Lower lobe of right lung (tissue), 2 donors: ENCODE measurements around the gene SMC3. TPM values are rescaled to one million over a fixed set of nuclear protein-coding genes. Genes with fewer than 3 reads are reported as not detected.
"Not testable (repeated sequence)": the region's sequence is repeated elsewhere in the genome, so short reads cannot be mapped to it uniquely, and the experiment has no call there.

Experiments
- ATAC-seq, 2 donors: fragments of 200-7000 bp; cut with Tn5 transposase; one replicate each; pipeline ENCODE4 v1.9.1; 2020 to 2022; ENCODE audit warnings: mild to moderate bottlenecking in 2 of 2, moderate library complexity in 2 of 2
- DNase-seq: peaks from one replicate; pipeline ENCODE4 v3.0.0-alpha.2; 2020
- H3K27ac ChIP-seq: fragments of 200-600 bp; one replicate; pipeline ENCODE4 v1.8.0; 2022
- H3K27me3 ChIP-seq: fragments of 200-600 bp; one replicate; pipeline ENCODE4 v1.8.0; 2022; ENCODE audit warnings: low read depth
- H3K36me3 ChIP-seq: fragments of 200-600 bp; one replicate; pipeline ENCODE4 v1.8.0; 2022; ENCODE audit warnings: mild to moderate bottlenecking
- H3K4me1 ChIP-seq: fragments of 200-600 bp; one replicate; pipeline ENCODE4 v1.8.0; 2022
- H3K4me3 ChIP-seq: fragments of 200-600 bp; one replicate; pipeline ENCODE4 v1.8.0; 2022; ENCODE audit warnings: mild to moderate bottlenecking
- H3K9me3 ChIP-seq: fragments of 200-600 bp; one replicate; pipeline ENCODE4 v1.8.0; 2022
- intact Hi-C: fragments of 100-400 bp; cut with DNase I; formaldehyde crosslinking; loops from one replicate; pipeline ENCODE4 v1.11.0; 2022
- total RNA-seq: library from RNA; stranded (reverse); fragmentation: NEBNext Ultra II Directional; extraction: Animal tissue kit (Norgen Biotek cat#: 25700); gene quantifications from one replicate; pipeline ENCODE4 v1.2.1, GENCODE V29; 2021
- TF ChIP-seq, protein P1 (sequence below): fragments of 200-600 bp; IDR thresholded peaks from one replicate; pipeline ENCODE4 v1.8.0; 2022; ENCODE audit warnings: antibody characterized with exemption, mild to moderate bottlenecking
- donor health status: DM: no; HTN: yes; CAD: no; lungs with severe emphysema.

Gene SMC3
- total RNA-seq, 1 donor from 2014 or later = 33.2 TPM

DNA sequence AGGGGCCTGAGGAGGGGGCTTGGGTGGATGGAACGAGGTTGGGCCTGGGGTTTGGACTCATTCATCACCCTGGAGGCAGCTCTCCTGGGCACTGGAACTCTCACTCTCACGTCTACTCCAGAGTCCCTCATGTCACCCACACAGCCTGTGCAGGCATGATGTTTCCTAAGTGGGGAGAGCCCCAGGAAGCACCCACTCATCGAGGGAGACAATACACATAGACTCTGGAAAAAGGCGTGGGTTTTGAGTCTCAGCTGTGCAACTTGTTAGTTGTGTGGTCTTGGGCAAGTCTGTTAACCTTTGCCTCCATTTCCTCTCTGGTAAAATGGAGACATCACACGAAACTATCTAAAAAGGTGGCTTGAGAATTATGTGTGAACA is 50.7 kb downstream of the SMC3 start:
- no peak for DNase-seq
- H3K4me1 ChIP-seq = no peaks in the 10 kb centered on the region
- intact Hi-C loops = no loop called here

DNA sequence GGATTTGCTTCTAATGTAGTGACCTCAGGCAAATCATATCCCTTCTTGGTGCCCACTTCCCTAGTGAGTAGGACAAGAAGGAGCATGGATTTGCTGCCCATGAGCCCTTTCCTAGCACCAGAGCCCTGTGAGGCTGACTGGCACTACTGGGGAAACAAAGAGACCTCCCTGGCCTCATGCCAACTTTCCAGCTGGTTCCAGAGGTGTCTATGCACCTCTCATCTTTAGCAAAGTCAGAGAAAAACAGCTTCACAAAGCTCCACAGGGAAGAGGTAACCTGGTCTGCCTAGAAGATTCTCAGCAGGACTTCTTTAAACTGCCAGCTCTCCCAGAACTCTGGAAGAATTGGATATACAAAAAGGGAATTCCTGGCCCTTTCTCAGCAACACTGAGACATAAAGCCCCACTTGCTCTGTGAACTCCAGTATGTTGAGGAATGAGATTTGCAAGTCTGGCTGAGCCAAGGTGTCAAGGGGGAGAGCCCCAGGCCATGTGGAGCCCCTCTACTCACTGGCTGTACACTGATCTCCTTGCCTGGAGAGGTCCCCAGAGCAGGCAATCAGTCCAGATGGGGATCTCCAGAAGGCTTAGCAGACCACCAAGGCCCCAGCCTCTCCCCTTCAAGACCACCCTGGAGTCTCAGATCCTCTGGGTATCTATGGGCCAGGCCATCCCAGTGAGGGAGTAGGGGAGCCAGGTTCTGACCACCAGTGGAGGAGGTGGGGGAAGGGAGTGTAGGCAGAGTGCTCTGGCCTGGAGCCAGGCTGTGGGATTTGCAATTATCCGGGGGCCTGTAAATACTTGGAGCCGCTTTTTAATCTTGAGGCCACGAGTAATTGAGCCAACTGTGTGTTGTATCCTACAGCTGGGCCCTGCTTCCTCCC is 52.3 kb downstream of the SMC3 start:
- Histone ChIP-seq H3K4me3 (no peak overlapping the region), H3K27me3 (no peaks in the 10 kb centered on the region), H3K27ac (no peak overlapping the region), H3K4me1 (no peaks in the 10 kb centered on the region), H3K36me3 (no peaks in the 10 kb centered on the region), H3K9me3 (no peaks in the 10 kb centered on the region)
- TF ChIP-seq, protein P1, sequence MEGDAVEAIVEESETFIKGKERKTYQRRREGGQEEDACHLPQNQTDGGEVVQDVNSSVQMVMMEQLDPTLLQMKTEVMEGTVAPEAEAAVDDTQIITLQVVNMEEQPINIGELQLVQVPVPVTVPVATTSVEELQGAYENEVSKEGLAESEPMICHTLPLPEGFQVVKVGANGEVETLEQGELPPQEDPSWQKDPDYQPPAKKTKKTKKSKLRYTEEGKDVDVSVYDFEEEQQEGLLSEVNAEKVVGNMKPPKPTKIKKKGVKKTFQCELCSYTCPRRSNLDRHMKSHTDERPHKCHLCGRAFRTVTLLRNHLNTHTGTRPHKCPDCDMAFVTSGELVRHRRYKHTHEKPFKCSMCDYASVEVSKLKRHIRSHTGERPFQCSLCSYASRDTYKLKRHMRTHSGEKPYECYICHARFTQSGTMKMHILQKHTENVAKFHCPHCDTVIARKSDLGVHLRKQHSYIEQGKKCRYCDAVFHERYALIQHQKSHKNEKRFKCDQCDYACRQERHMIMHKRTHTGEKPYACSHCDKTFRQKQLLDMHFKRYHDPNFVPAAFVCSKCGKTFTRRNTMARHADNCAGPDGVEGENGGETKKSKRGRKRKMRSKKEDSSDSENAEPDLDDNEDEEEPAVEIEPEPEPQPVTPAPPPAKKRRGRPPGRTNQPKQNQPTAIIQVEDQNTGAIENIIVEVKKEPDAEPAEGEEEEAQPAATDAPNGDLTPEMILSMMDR = no peak
- ATAC-seq (no peak), DNase-seq (no peak)
- intact Hi-C loops = no loop called here

More for the DNA sequence above, 50.7 kb downstream of the SMC3 start:
- TF ChIP-seq, protein P1 = no peak
- no peaks in the 10 kb centered on the region for H3K27me3 ChIP-seq
- no peak overlapping the region for H3K4me3 ChIP-seq
- H3K36me3 ChIP-seq = no peaks in the 10 kb centered on the region
- H3K27ac ChIP-seq = no peak overlapping the region
- no peak for ATAC-seq
- H3K9me3 ChIP-seq = no peaks in the 10 kb centered on the region

DNA sequence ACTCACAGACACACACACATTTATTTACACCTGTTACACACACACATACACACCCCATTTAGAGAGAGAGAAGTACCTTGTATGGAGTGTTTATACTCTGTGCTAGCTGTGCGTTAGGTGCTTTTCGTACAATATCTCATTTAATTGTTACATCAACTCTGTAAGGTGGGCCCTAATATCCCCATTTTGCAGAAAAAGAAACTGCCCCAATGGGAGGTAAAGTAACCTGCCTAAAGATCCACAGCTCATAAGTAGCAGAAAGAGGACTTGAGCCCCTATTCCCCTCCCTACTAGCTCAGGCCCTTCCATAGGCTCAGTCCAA is 52.9 kb downstream of the SMC3 start:
- ATAC-seq (no peak), DNase-seq (no peak)
- intact Hi-C loops = no loop called here
- no peaks in the 10 kb centered on the region for H3K36me3 ChIP-seq
- H3K4me1 ChIP-seq = no peaks in the 10 kb centered on the region
- no peak overlapping the region for H3K4me3 ChIP-seq
- no peaks in the 10 kb centered on the region for H3K27me3 ChIP-seq
- TF ChIP-seq, protein P1 = no peak
- no peak overlapping the region for H3K27ac ChIP-seq
- no peaks in the 10 kb centered on the region for H3K9me3 ChIP-seq

DNA sequence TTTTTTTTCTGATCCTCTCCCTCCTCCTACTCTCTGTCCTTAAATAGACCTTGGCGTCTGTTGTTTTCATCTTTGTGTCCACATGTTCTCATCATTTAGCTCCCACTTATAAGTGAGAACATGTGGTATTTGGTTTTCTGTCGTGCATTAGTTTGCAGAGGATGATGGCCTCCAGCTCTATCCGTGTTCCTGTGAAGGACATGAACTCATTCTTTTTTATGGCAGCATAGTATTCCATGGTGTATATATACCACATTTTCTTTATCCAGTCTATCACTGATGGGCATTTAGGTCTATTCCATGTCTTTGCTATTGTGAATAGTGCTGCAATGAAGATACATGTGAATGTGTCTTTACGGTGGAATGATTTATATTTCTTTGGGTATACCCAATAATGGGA is 55.8 kb downstream of the SMC3 start:
- intact Hi-C loops, H3K4me3 ChIP-seq, H3K36me3 ChIP-seq, H3K27me3 ChIP-seq, H3K4me1 ChIP-seq, DNase-seq, ATAC-seq, H3K27ac ChIP-seq, H3K9me3 ChIP-seq: not testable (repeated sequence)

DNA sequence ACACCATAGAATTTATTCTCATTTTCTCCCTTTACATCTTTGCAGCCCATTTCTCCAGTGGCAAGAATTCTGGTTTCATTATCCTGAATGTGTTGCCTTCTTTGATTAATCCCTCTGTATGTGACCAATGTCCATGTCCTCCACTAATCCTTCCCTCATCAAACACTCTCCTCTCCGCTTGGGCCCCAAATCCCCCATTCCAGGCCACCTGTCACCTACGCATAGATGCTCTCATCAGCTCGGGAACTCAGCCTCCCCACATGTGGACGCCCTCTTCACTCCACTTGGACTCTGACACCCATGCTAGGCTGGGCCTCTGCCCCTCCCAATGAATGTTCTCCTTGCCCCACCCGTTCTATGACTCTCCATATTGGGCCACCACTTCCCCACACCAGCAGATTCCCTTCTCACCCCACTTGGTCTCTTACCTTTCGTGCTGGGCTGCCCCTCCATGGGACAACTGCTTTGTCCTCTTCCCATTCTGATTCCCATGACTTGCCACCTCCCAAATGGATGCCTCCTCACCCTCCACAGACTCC is 57.9 kb downstream of the SMC3 start:
- Histone ChIP-seq H3K27ac (no peak overlapping the region), H3K36me3 (no peaks in the 10 kb centered on the region), H3K4me1 (no peaks in the 10 kb centered on the region), H3K4me3 (no peak overlapping the region), H3K9me3 (no peaks in the 10 kb centered on the region), H3K27me3 (no peaks in the 10 kb centered on the region)
- ATAC-seq (no peak), DNase-seq (no peak)
- intact Hi-C loops = no loop called here
- TF ChIP-seq, protein P1 = no peak
